Keratinocyte (primary cell): ENCODE data around the gene FBRSL1. TPM values are rescaled to one million over a fixed set of nuclear protein-coding genes. Genes with fewer than 3 reads are reported as not detected.
A peak's percentile ranks its signal among the peaks of the same experiment; 100 is the strongest.

Experiments
- DNase-seq: peaks from one replicate; pipeline ENCODE4 v3.0.0-alpha.2; 2011; ENCODE audit warnings: low read depth, missing footprints, low spot score
- FAIRE-seq: peaks from 2 replicates; lab custom pipeline; 2011; peaks lifted over from hg19 to GRCh38; lab: Jason Lieb, UNC
- H2AFZ ChIP-seq: 2 replicates; pipeline ENCODE4 v1.6.0; 2012; ENCODE audit warnings: low read length, control low read depth, inconsistent platforms; ENCODE audit not compliant: control insufficient read depth
- H3K27ac ChIP-seq: 2 replicates; pipeline ENCODE4 v1.5.1; 2011; ENCODE audit warnings: low read length; ENCODE audit not compliant: control insufficient read depth, insufficient read depth
- H3K27me3 ChIP-seq: 3 replicates; pipeline ENCODE4 v1.6.0; 2011; ENCODE audit warnings: low read length; ENCODE audit not compliant: control insufficient read depth, insufficient read depth; ENCODE audit errors: extremely low read depth
- H3K36me3 ChIP-seq, 2 experiments: 2 replicates in 1 of 2; 3 replicates in 1 of 2; pipeline ENCODE4 v1.5.1; 2011; ENCODE audit warnings: low read length in 2 of 2, mild to moderate bottlenecking in 1 of 2; ENCODE audit not compliant: control insufficient read depth in 2 of 2, insufficient read depth in 2 of 2; ENCODE audit errors: extremely low read depth in 1 of 2
- H3K4me1 ChIP-seq: 3 replicates; pipeline ENCODE4 v1.5.1; 2011; ENCODE audit warnings: low read length; ENCODE audit not compliant: control insufficient read depth, insufficient read depth; ENCODE audit errors: extremely low read depth
- H3K4me2 ChIP-seq: 3 replicates; pipeline ENCODE4 v1.6.0; 2011; ENCODE audit warnings: low read depth, low read length; ENCODE audit not compliant: control insufficient read depth, insufficient read depth; ENCODE audit errors: extremely low read depth
- H3K4me3 ChIP-seq, 3 experiments: fragments of 200-600 bp in 1 of 3; sonication (generic) in 1 of 3; 2 replicates in 2 of 3; 3 replicates in 1 of 3; pipeline ENCODE4 v1.5.1; 2011 to 2016; ENCODE audit warnings: low read length in 3 of 3, mild to moderate bottlenecking in 3 of 3, control low read depth in 2 of 3, inconsistent platforms in 1 of 3, low read depth in 1 of 3, mixed read lengths in 1 of 3, mixed run types in 1 of 3, moderate library complexity in 1 of 3; ENCODE audit not compliant: control insufficient read depth in 2 of 3, insufficient read depth in 2 of 3; ENCODE audit errors: extremely low read depth in 1 of 3
- H3K79me2 ChIP-seq: 2 replicates; pipeline ENCODE4 v1.6.0; 2012; ENCODE audit warnings: low read length; ENCODE audit not compliant: control insufficient read depth, insufficient read depth
- H3K9ac ChIP-seq: 3 replicates; pipeline ENCODE4 v1.6.0; 2011; ENCODE audit warnings: low read length; ENCODE audit not compliant: control insufficient read depth, insufficient read depth; ENCODE audit errors: extremely low read depth
- H3K9me1 ChIP-seq: 3 replicates; pipeline ENCODE4 v1.6.0; 2011; ENCODE audit warnings: low read length; ENCODE audit not compliant: control insufficient read depth, insufficient read depth; ENCODE audit errors: extremely low read depth
- H3K9me3 ChIP-seq: 2 replicates; pipeline ENCODE4 v1.5.1; 2012; ENCODE audit warnings: low read depth, low read length; ENCODE audit not compliant: control insufficient read depth
- H4K20me1 ChIP-seq: 3 replicates; pipeline ENCODE4 v1.6.0; 2011; ENCODE audit warnings: low read length; ENCODE audit not compliant: control insufficient read depth, insufficient read depth; ENCODE audit errors: extremely low read depth
- EZH2 ChIP-seq: IDR thresholded peaks from one replicate; pipeline ENCODE4 v1.6.1; 2012; ENCODE audit warnings: inconsistent platforms, mild to moderate bottlenecking, low read length, moderate library complexity
- dilution Hi-C: fragments of 300-500 bp; cut with MboI; formaldehyde crosslinking; loops from one replicate; pipeline ENCODE4 v1.7.0; 2020; ENCODE audit warnings: low sequenced_read_pairs; ENCODE audit not compliant: extremely low pct_ligation_motif_present
- polyA plus RNA-seq, 5 experiments: library from polyadenylated mRNA; depleted of rRNA in 3 of 5; stranded (reverse) in 3 of 5; stranded (forward) in 1 of 5; unstranded in 1 of 5; fragments of >200 nt; gene quantifications; 1 replicate in 1 of 5; 2 replicates in 3 of 5; 3 replicates in 1 of 5; pipeline versions ENCODE4 v1.2.1 to v1.2.3, GENCODE V29; 2011 to 2012; ENCODE audit warnings: missing spikeins in 2 of 5, low read depth in 1 of 5, low replicate concordance in 1 of 5
- TF ChIP-seq, protein P1 (sequence below), 3 experiments: IDR thresholded peaks in 1 of 3; conservative IDR thresholded peaks in 1 of 3; optimal IDR thresholded peaks in 1 of 3; 2 replicates in 2 of 3; 3 replicates in 1 of 3; pipeline versions ENCODE3 to v1.5.1; 2011; ENCODE audit warnings: low read length in 3 of 3, mild to moderate bottlenecking in 3 of 3, moderate library complexity in 2 of 3, control low read depth in 1 of 3, inconsistent platforms in 1 of 3; ENCODE audit not compliant: insufficient read depth in 2 of 3; ENCODE audit errors: extremely low read depth in 1 of 3

The FBRSL1 gene
- polyA plus RNA-seq, 1 donor (not counting 4 experiments of a cell fraction or from before 2014, with no cell fraction given), result 0.89 TPM

- H3K4me3 ChIP-seq, result no peak overlapping the region
- no peak overlapping the region for H3K9ac ChIP-seq
- no peak overlapping the region for H2AFZ ChIP-seq
- no peaks in the 10 kb centered on the region for H3K9me3 ChIP-seq
- peaks cover 7% of the 10 kb centered on the region for H3K9me1 ChIP-seq
- peaks cover 75% of the 10 kb centered on the region for H3K79me2 ChIP-seq
- H3K4me1 ChIP-seq, result peaks cover 33% of the 10 kb centered on the region
- no peak for TF ChIP-seq EZH2
- TF ChIP-seq, protein P1, sequence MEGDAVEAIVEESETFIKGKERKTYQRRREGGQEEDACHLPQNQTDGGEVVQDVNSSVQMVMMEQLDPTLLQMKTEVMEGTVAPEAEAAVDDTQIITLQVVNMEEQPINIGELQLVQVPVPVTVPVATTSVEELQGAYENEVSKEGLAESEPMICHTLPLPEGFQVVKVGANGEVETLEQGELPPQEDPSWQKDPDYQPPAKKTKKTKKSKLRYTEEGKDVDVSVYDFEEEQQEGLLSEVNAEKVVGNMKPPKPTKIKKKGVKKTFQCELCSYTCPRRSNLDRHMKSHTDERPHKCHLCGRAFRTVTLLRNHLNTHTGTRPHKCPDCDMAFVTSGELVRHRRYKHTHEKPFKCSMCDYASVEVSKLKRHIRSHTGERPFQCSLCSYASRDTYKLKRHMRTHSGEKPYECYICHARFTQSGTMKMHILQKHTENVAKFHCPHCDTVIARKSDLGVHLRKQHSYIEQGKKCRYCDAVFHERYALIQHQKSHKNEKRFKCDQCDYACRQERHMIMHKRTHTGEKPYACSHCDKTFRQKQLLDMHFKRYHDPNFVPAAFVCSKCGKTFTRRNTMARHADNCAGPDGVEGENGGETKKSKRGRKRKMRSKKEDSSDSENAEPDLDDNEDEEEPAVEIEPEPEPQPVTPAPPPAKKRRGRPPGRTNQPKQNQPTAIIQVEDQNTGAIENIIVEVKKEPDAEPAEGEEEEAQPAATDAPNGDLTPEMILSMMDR (optimal IDR thresholded peaks at IDR 0.05 in 1 of 3, IDR thresholded peaks at IDR 0.05 in 1 of 3, conservative IDR thresholded peaks at IDR 0.05 in 1 of 3; ENCODE audit: extremely low read depth in 1 of 3, insufficient read depth in 2 of 3, low read length in 3 of 3), result no peak
- dilution Hi-C loops, result no loop called here
- DNase-seq, result no peak
- no peaks in the 10 kb centered on the region for H3K36me3 ChIP-seq
- peak overlapping the region; percentile 37 for H3K4me2 ChIP-seq
- FAIRE-seq, result no peak
- peaks cover 4% of the 10 kb centered on the region for H3K27me3 ChIP-seq
- peaks cover 51% of the 10 kb centered on the region for H4K20me1 ChIP-seq
- no peak overlapping the region for H3K27ac ChIP-seq
These were observed 3.7 kb downstream of the FBRSL1 start for GRCh38 chr12:132493482-132494178.

GRCh38 chr12:132494294-132495164, 4.6 kb downstream of the FBRSL1 start:
- Histone ChIP-seq H3K27me3 (no peaks in the 10 kb centered on the region), H3K9me1 (peaks cover 7% of the 10 kb centered on the region), H3K79me2 (peaks cover 83% of the 10 kb centered on the region), H3K4me3 (no peak overlapping the region), H3K9me3 (no peaks in the 10 kb centered on the region), H3K4me2 (no peak overlapping the region), H3K27ac (no peak overlapping the region), H3K9ac (no peak overlapping the region), H2AFZ (no peak overlapping the region), H3K4me1 (peaks cover 33% of the 10 kb centered on the region), H4K20me1 (peaks cover 56% of the 10 kb centered on the region), H3K36me3 (no peaks in the 10 kb centered on the region)
- DNase-seq (no peak), FAIRE-seq (no peak)
- dilution Hi-C loops, result no loop called here
- no peak for TF ChIP-seq EZH2
- TF ChIP-seq, protein P1 (optimal IDR thresholded peaks at IDR 0.05 in 1 of 3, IDR thresholded peaks at IDR 0.05 in 1 of 3, conservative IDR thresholded peaks at IDR 0.05 in 1 of 3; ENCODE audit: extremely low read depth in 1 of 3, insufficient read depth in 2 of 3, low read length in 3 of 3), result no peak
